Stimulated activated CD4-positive, alpha-beta T cell treated with anti-CD3 and anti-CD28 coated beads, TNF-alpha, amount 100 ng/mL, for 1 hour (primary cell): ENCODE data around the gene NADK.
"Not testable (repeated sequence)": the region's sequence is repeated elsewhere in the genome, so short reads cannot be mapped to it uniquely, and the experiment has no call there.

Experiments
- DNase-seq, 3 donors: peaks; one replicate each; pipeline ENCODE4 v3.0.0-alpha.2; 2020; ENCODE audit warnings: low read depth in 3 of 3, low spot score in 1 of 3

Gene NADK

GRCh38 chr1:1748686-1749321 lies 29.5 kb downstream of the NADK start:
- no peak for DNase-seq

GRCh38 chr1:1746566-1746909 lies 31.7 kb downstream of the NADK start:
- not testable (repeated sequence) for DNase-seq

GRCh38 chr1:1745651-1746565 lies 32.4 kb downstream of the NADK start:
- peak; percentile 64 to 94 (median 92) for DNase-seq

- not testable (repeated sequence) for DNase-seq
These were observed 35.7 kb downstream of the NADK start for GRCh38 chr1:1742529-1742928.

- DNase-seq = not testable (repeated sequence)
These were observed 37.3 kb downstream of the NADK start for GRCh38 chr1:1741013-1741412.

- DNase-seq = not testable (repeated sequence)
These were observed 39.4 kb downstream of the NADK start for GRCh38 chr1:1738799-1739337.

GRCh38 chr1:1737675-1738590 lies 40.3 kb downstream of the NADK start:
- DNase-seq = not testable (repeated sequence)

- no peak for DNase-seq
These were observed 45.9 kb downstream of the NADK start for GRCh38 chr1:1732381-1732780.

- DNase-seq = no peak
These were observed 47.4 kb downstream of the NADK start for GRCh38 chr1:1730870-1731269.

GRCh38 chr1:1730230-1730629 lies 48.0 kb downstream of the NADK start:
- not testable (repeated sequence) for DNase-seq

- not testable (repeated sequence) for DNase-seq
These were observed 49.0 kb downstream of the NADK start for GRCh38 chr1:1729116-1729816.

- peak in 1 of 3 donors; percentile 11 for DNase-seq
These were observed 49.8 kb downstream of the NADK start for GRCh38 chr1:1728308-1729005.

GRCh38 chr1:1727131-1727651 lies 51.1 kb downstream of the NADK start:
- DNase-seq = not testable (repeated sequence)

- not testable (repeated sequence) for DNase-seq
These were observed 52.2 kb downstream of the NADK start for GRCh38 chr1:1726088-1726487.

GRCh38 chr1:1724035-1724864 lies 54.0 kb downstream of the NADK start, which contains the start of gene CDK11A:
Gene CDK11A, minus strand, starts transcription at chr1:1724357. Its CDS starts 1,539 bp downstream, at chr1:1722818.
- DNase-seq = peak; percentile 83 to 94 (median 94)

GRCh38 chr1:1721201-1721600 lies 57.1 kb downstream of the NADK start:
- no peak for DNase-seq

GRCh38 chr1:1715109-1715883 lies 63.0 kb downstream of the NADK start:
- not testable (repeated sequence) for DNase-seq

GRCh38 chr1:1707897-1708296 lies 70.4 kb downstream of the NADK start:
- DNase-seq = not testable (repeated sequence)
